H1 (cell line): ENCODE data around the gene ATF7.

Source experiments
- ATF3 ChIP-seq: IDR thresholded peaks from 2 replicates; pipeline ENCODE4 v1.6.1; 2011; ENCODE audit warnings: low read depth, mild to moderate bottlenecking, low read length; ENCODE audit not compliant: insufficient read depth
- BRCA1 ChIP-seq: IDR thresholded peaks from 2 replicates; pipeline ENCODE4 v1.6.1; 2012; ENCODE audit warnings: low read depth, low read length, improper control_type of control experiment
- CTBP2 ChIP-seq: IDR thresholded peaks from 2 replicates; pipeline ENCODE4 v1.7.0; 2011; ENCODE audit warnings: borderline replicate concordance, mild to moderate bottlenecking, moderate library complexity, mixed read lengths, low read length; ENCODE audit not compliant: insufficient read depth, insufficient read length
- CTCF ChIP-seq, 3 experiments: IDR thresholded peaks; 1 replicate in 2 of 3; 2 replicates in 1 of 3; pipeline versions ENCODE4 v1.5.1 to v1.6.1; 2011; ENCODE audit warnings: low read length in 3 of 3, mild to moderate bottlenecking in 3 of 3, inconsistent platforms in 2 of 3, low read depth in 1 of 3, moderate library complexity in 1 of 3; ENCODE audit not compliant: insufficient read depth in 1 of 3; ENCODE audit errors: control extremely low read depth in 1 of 3
- JUND ChIP-seq: IDR thresholded peaks from 2 replicates; pipeline ENCODE4 v1.6.1; 2011; ENCODE audit warnings: mild to moderate bottlenecking, improper control_type of control experiment, low read length
- MAFK ChIP-seq: IDR thresholded peaks from 2 replicates; pipeline ENCODE4 v1.6.1; 2012; ENCODE audit warnings: low read depth, mild to moderate bottlenecking, improper control_type of control experiment, low read length
- RFX5 ChIP-seq: IDR thresholded peaks from 2 replicates; pipeline ENCODE4 v1.6.1; 2011; ENCODE audit warnings: low read depth, low read length, improper control_type of control experiment, borderline replicate concordance
- RXRA ChIP-seq: IDR thresholded peaks from 2 replicates; pipeline ENCODE4 v1.6.1; 2011; ENCODE audit warnings: low read depth, mild to moderate bottlenecking, low read length, moderate library complexity; ENCODE audit not compliant: insufficient read depth
- SUZ12 ChIP-seq: fragments of 200-600 bp; sonication (generic); IDR thresholded peaks from 2 replicates; pipeline ENCODE4 v1.6.1; 2012; ENCODE audit warnings: mild to moderate bottlenecking, inconsistent platforms, low read length, moderate library complexity, mixed read lengths

- no peak for TF ChIP-seq RFX5
- TF ChIP-seq ATF3: no peak
- TF ChIP-seq CTBP2: no peak
- no peak for TF ChIP-seq BRCA1
- no peak for TF ChIP-seq MAFK
- no peak for TF ChIP-seq CTCF (IDR thresholded peaks at IDR 0.05; ENCODE audit: control extremely low read depth in 1 of 3, insufficient read depth in 1 of 3, low read depth in 1 of 3, low read length in 3 of 3)
- TF ChIP-seq SUZ12: no peak
- TF ChIP-seq JUND: no peak
- no peak for TF ChIP-seq RXRA
Observed at GRCh38 chr12:53618275-53618674, 7.9 kb downstream of the ATF7 start.
